AG09309 (cell line): Measurements from ENCODE around the gene MST1.

ENCODE experiments used
- DNase-seq: peaks from one replicate; pipeline ENCODE4 v3.0.0-alpha.2; 2010; ENCODE audit warnings: low read depth
- H3K4me3 ChIP-seq: 2 replicates; pipeline ENCODE4 v1.5.1; 2011; ENCODE audit warnings: mild to moderate bottlenecking, low read depth, low read length, moderate library complexity; ENCODE audit not compliant: control insufficient read depth
- CTCF ChIP-seq: IDR thresholded peaks from 2 replicates; pipeline ENCODE4 v1.5.1; 2011; ENCODE audit warnings: mild to moderate bottlenecking, low read depth, low read length, inconsistent platforms; ENCODE audit not compliant: insufficient read depth, control insufficient read depth; ENCODE audit errors: missing control alignments

Gene MST1

GRCh38 chr3:49689046-49689907, at the start of gene MST1, which contains the start of gene RNF123:
Gene MST1, minus strand, starts transcription at chr3:49689474. Its CDS starts 783 bp downstream, at chr3:49688691.
Gene RNF123, plus strand, starts transcription at chr3:49689557. Its CDS starts 1,609 bp downstream, at chr3:49691166.
- TF ChIP-seq CTCF, result peak; percentile 45
- DNase-seq, result peak; percentile 43
- peak within 1 kb of the TSS; percentile 99 for H3K4me3 ChIP-seq

GRCh38 chr3:49738067-49738713, 48.9 kb upstream of the MST1 start:
- no peak for TF ChIP-seq CTCF
- no peak overlapping the region for H3K4me3 ChIP-seq
- DNase-seq, result no peak

GRCh38 chr3:49734752-49735151, 45.5 kb upstream of the MST1 start:
- H3K4me3 ChIP-seq, result no peak overlapping the region
- no peak for DNase-seq
- no peak for TF ChIP-seq CTCF

GRCh38 chr3:49733551-49733950, 44.3 kb upstream of the MST1 start:
- no peak for TF ChIP-seq CTCF
- no peak overlapping the region for H3K4me3 ChIP-seq
- no peak for DNase-seq

GRCh38 chr3:49732597-49732996, 43.3 kb upstream of the MST1 start:
- no peak for DNase-seq
- H3K4me3 ChIP-seq, result no peak overlapping the region
- no peak for TF ChIP-seq CTCF

GRCh38 chr3:49729966-49730609, 40.8 kb upstream of the MST1 start:
- H3K4me3 ChIP-seq, result no peak overlapping the region
- DNase-seq, result no peak
- no peak for TF ChIP-seq CTCF
